GM21528 (cell line): Measurements from ENCODE around the gene EFTUD2.

Source experiments
- ATAC-seq: cut with Tn5 transposase; IDR thresholded peaks from one replicate; pipeline ENCODE4 v1.9.1; 2021; ENCODE audit warnings: mild to moderate bottlenecking, moderate library complexity; ENCODE audit not compliant: unreplicated experiment, low FRiP score

Gene EFTUD2

GRCh38 chr17:44926821-44927525 is 27.7 kb upstream of the EFTUD2 start:
- ATAC-seq: no peak

- ATAC-seq: no peak
These were observed 26.8 kb upstream of the EFTUD2 start for GRCh38 chr17:44925731-44926697.

GRCh38 chr17:44924107-44924544 is 24.9 kb upstream of the EFTUD2 start:
- ATAC-seq: no peak

- ATAC-seq: no peak
These were observed 23.7 kb upstream of the EFTUD2 start for GRCh38 chr17:44922746-44923470.

GRCh38 chr17:44922136-44922535 is 22.9 kb upstream of the EFTUD2 start:
- no peak for ATAC-seq

- ATAC-seq: no peak
These were observed 22.1 kb upstream of the EFTUD2 start for GRCh38 chr17:44921122-44921882.

GRCh38 chr17:44920565-44920940 is 21.3 kb upstream of the EFTUD2 start:
- ATAC-seq: no peak

GRCh38 chr17:44919885-44920564 is 20.8 kb upstream of the EFTUD2 start:
- ATAC-seq: no peak

GRCh38 chr17:44919411-44919810 is 20.2 kb upstream of the EFTUD2 start:
- ATAC-seq: no peak

- no peak for ATAC-seq
These were observed 18.8 kb upstream of the EFTUD2 start for GRCh38 chr17:44918006-44918405.

- no peak for ATAC-seq
These were observed 18.2 kb upstream of the EFTUD2 start for GRCh38 chr17:44917456-44917855.

GRCh38 chr17:44916781-44917241 is 17.6 kb upstream of the EFTUD2 start:
- ATAC-seq: no peak

GRCh38 chr17:44915862-44916780 is 16.9 kb upstream of the EFTUD2 start:
- ATAC-seq: no peak

- ATAC-seq: no peak
These were observed 16.1 kb upstream of the EFTUD2 start, which contains the start of gene GFAP for GRCh38 chr17:44915321-44915726. TSS of gene GFAP (minus strand) at chr17:44915500. CDS start at chr17:44915486, 14 bp downstream.

GRCh38 chr17:44914698-44915271 is 15.5 kb upstream of the EFTUD2 start:
- no peak for ATAC-seq

GRCh38 chr17:44914148-44914547 is 14.9 kb upstream of the EFTUD2 start:
- no peak for ATAC-seq

GRCh38 chr17:44913676-44914075 is 14.4 kb upstream of the EFTUD2 start:
- no peak for ATAC-seq
